Right lobe of liver (tissue), 4 donors: ENCODE results near the gene UROC1.

Experiments used
- POLR2A ChIP-seq: fragments of 450-650 bp; IDR thresholded peaks from one replicate; pipeline ENCODE4 v1.6.1; 2017; ENCODE audit warnings: antibody characterized with exemption, mild to moderate bottlenecking
- TF ChIP-seq, protein P1 (sequence below), 4 donors: fragments of 200-600 bp in 3 of 4; fragments of 450-650 bp in 1 of 4; IDR thresholded peaks; one replicate each; pipeline versions ENCODE4 v1.5.1 to v1.8.0; 2016 to 2022; ENCODE audit warnings: antibody characterized with exemption in 4 of 4, mild to moderate bottlenecking in 2 of 4
- donor health status: DM: no; HTN: no; CAD: no.
- donor health status: DM: no; HTN: no; CAD: no.
- donor health status: DM: no; HTN: yes; CAD: no.

DNA sequence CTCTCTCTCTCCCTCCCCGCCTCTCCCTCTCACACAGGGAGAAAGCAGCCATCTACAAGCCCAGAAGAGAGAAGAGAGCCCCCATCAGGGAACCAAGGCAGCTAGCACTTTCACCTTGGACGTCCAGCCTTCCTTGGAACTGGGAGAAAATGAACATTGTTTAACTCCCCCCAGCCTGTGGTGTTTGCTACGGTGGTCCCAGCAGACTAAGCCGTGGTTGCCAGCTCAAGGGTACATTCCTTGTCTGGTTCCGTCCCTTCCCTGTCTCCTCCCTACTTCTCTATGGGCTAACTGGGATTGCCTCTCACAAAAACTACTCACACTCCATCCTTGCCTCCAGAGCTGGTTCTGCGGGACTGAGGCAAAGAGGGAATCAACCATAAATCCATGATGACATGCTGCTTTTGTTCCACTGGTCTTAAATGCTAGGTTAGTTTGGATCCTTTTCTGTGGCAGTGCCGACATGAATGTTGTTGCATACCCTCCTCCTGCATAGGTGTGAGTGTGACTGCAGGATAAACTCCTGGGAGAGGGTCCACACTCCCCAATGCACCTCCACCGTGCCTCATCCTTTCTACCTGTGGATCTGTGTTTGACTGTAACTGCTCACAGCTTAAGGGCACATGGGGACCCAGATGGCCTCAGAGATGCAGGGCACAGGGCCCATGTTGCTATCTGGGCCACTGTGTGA lies 29.1 kb upstream of the UROC1 start:
- TF ChIP-seq, protein P1, sequence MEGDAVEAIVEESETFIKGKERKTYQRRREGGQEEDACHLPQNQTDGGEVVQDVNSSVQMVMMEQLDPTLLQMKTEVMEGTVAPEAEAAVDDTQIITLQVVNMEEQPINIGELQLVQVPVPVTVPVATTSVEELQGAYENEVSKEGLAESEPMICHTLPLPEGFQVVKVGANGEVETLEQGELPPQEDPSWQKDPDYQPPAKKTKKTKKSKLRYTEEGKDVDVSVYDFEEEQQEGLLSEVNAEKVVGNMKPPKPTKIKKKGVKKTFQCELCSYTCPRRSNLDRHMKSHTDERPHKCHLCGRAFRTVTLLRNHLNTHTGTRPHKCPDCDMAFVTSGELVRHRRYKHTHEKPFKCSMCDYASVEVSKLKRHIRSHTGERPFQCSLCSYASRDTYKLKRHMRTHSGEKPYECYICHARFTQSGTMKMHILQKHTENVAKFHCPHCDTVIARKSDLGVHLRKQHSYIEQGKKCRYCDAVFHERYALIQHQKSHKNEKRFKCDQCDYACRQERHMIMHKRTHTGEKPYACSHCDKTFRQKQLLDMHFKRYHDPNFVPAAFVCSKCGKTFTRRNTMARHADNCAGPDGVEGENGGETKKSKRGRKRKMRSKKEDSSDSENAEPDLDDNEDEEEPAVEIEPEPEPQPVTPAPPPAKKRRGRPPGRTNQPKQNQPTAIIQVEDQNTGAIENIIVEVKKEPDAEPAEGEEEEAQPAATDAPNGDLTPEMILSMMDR (IDR thresholded peaks at IDR 0.05) = no peak
- no peak for TF ChIP-seq POLR2A
